ACC112 (cell line): ENCODE data around the gene EVA1B.

Experiments used
- H2AFZ ChIP-seq: fragments of 200-600 bp; sonication (generic); one replicate; pipeline ENCODE4 v1.6.0; 2017; ENCODE audit warnings: antibody characterized with exemption, low read length; ENCODE audit not compliant: unreplicated experiment
- H3K27ac ChIP-seq: fragments of 200-600 bp; sonication (generic); 2 replicates; pipeline ENCODE4 v1.5.1; 2014; ENCODE audit warnings: low read depth, mild to moderate bottlenecking, antibody characterized with exemption, low read length, moderate library complexity
- H3K27me3 ChIP-seq: fragments of 200-600 bp; sonication (generic); 2 replicates; pipeline ENCODE4 v1.6.1; 2014; ENCODE audit warnings: mild to moderate bottlenecking, antibody characterized with exemption, low read length, moderate library complexity, mixed read lengths; ENCODE audit not compliant: insufficient read depth
- H3K36me3 ChIP-seq: fragments of 200-600 bp; sonication (generic); 2 replicates; pipeline ENCODE4 v1.6.1; 2016; ENCODE audit warnings: mild to moderate bottlenecking, antibody characterized with exemption, low read length, moderate library complexity, mixed read lengths; ENCODE audit not compliant: insufficient read depth
- H3K4me1 ChIP-seq: fragments of 200-600 bp; sonication (generic); one replicate; pipeline ENCODE4 v1.6.1; 2016; ENCODE audit warnings: low read length, mixed read lengths; ENCODE audit not compliant: insufficient read depth, unreplicated experiment, control insufficient read depth
- H3K4me3 ChIP-seq: fragments of 200-600 bp; sonication (generic); 2 replicates; pipeline ENCODE4 v1.5.1; 2014; ENCODE audit warnings: mild to moderate bottlenecking, low read depth, low read length
- H3K79me2 ChIP-seq: fragments of 200-600 bp; sonication (generic); one replicate; pipeline ENCODE4 v1.6.0; 2016; ENCODE audit warnings: low read length; ENCODE audit not compliant: control insufficient read depth, unreplicated experiment, insufficient read depth

Gene EVA1B

GRCh38 chr1:36303244-36303643, 20.2 kb downstream of the EVA1B start:
- no peak overlapping the region for H2AFZ ChIP-seq
- H3K27me3 ChIP-seq, result no peaks in the 10 kb centered on the region
- H3K4me3 ChIP-seq, result no peak overlapping the region
- H3K79me2 ChIP-seq, result peaks cover 8% of the 10 kb centered on the region
- peaks cover 13% of the 10 kb centered on the region; the same call in 1 of the 2 replicates for H3K36me3 ChIP-seq
- H3K27ac ChIP-seq, result no peak overlapping the region
- H3K4me1 ChIP-seq, result peaks cover 30% of the 10 kb centered on the region

- H3K79me2 ChIP-seq, result no peaks in the 10 kb centered on the region
- H3K36me3 ChIP-seq, result peaks cover 22% of the 10 kb centered on the region
- H3K4me1 ChIP-seq, result peaks cover 24% of the 10 kb centered on the region
- H2AFZ ChIP-seq, result no peak overlapping the region
- H3K4me3 ChIP-seq, result no peak overlapping the region
- H3K27ac ChIP-seq, result peak overlapping the region; percentile 87
- no peaks in the 10 kb centered on the region for H3K27me3 ChIP-seq
These were observed 22.2 kb downstream of the EVA1B start for GRCh38 chr1:36301220-36301619.

- H3K4me1 ChIP-seq, result peaks cover 20% of the 10 kb centered on the region
- H3K36me3 ChIP-seq, result peaks cover 24% of the 10 kb centered on the region
- H3K79me2 ChIP-seq, result no peaks in the 10 kb centered on the region
- H3K4me3 ChIP-seq, result no peak overlapping the region
- H3K27ac ChIP-seq, result peak overlapping the region; percentile 87
- H3K27me3 ChIP-seq, result no peaks in the 10 kb centered on the region
- H2AFZ ChIP-seq, result no peak overlapping the region
These were observed 22.9 kb downstream of the EVA1B start for GRCh38 chr1:36300526-36300925.

- H2AFZ ChIP-seq, result no peak overlapping the region
- peaks cover 5% of the 10 kb centered on the region for H3K79me2 ChIP-seq
- peak overlapping the region; percentile 64; the same call in 1 of the 2 replicates for H3K27ac ChIP-seq
- H3K36me3 ChIP-seq, result peaks cover 33% of the 10 kb centered on the region
- H3K4me3 ChIP-seq, result no peak overlapping the region
- peaks cover 18% of the 10 kb centered on the region for H3K4me1 ChIP-seq
- H3K27me3 ChIP-seq, result no peaks in the 10 kb centered on the region
These were observed 24.8 kb downstream of the EVA1B start for GRCh38 chr1:36298640-36299039.

- Histone ChIP-seq H3K27ac (no peak overlapping the region), H3K4me1 (peaks cover 18% of the 10 kb centered on the region), H3K36me3 (peaks cover 39% of the 10 kb centered on the region), H3K79me2 (peaks cover 9% of the 10 kb centered on the region), H3K4me3 (no peak overlapping the region), H3K27me3 (no peaks in the 10 kb centered on the region), H2AFZ (no peak overlapping the region)
These were observed 26.4 kb downstream of the EVA1B start for GRCh38 chr1:36297062-36297461.

- Histone ChIP-seq H3K27ac (no peak overlapping the region), H3K79me2 (peaks cover 14% of the 10 kb centered on the region), H3K4me3 (no peak overlapping the region), H3K36me3 (peaks cover 42% of the 10 kb centered on the region), H2AFZ (no peak overlapping the region), H3K4me1 (peaks cover 11% of the 10 kb centered on the region), H3K27me3 (no peaks in the 10 kb centered on the region)
These were observed 28.1 kb downstream of the EVA1B start for GRCh38 chr1:36295390-36295789.

- H3K27ac ChIP-seq, result no peak overlapping the region
- H3K36me3 ChIP-seq, result peaks cover 67% of the 10 kb centered on the region
- peaks cover 51% of the 10 kb centered on the region for H3K79me2 ChIP-seq
- H3K4me1 ChIP-seq, result peaks cover 8% of the 10 kb centered on the region
- no peaks in the 10 kb centered on the region for H3K27me3 ChIP-seq
- no peak overlapping the region for H2AFZ ChIP-seq
- no peak overlapping the region for H3K4me3 ChIP-seq
These were observed 35.9 kb downstream of the EVA1B start for GRCh38 chr1:36287595-36287994.

GRCh38 chr1:36286802-36287201, 36.6 kb downstream of the EVA1B start:
- H3K27ac ChIP-seq, result no peak overlapping the region
- peaks cover 64% of the 10 kb centered on the region for H3K36me3 ChIP-seq

GRCh38 chr1:36285443-36286101, 37.9 kb downstream of the EVA1B start:
- Histone ChIP-seq H3K27ac (peak overlapping the region; percentile 37; the same call in 1 of the 2 replicates), H3K79me2 (peaks cover 54% of the 10 kb centered on the region)

More at GRCh38 chr1:36286802-36287201, 36.6 kb downstream of the EVA1B start:
- Histone ChIP-seq H2AFZ (no peak overlapping the region), H3K4me1 (peaks cover 8% of the 10 kb centered on the region), H3K79me2 (peaks cover 52% of the 10 kb centered on the region), H3K27me3 (no peaks in the 10 kb centered on the region), H3K4me3 (no peak overlapping the region)

GRCh38 chr1:36284517-36284916, 38.9 kb downstream of the EVA1B start:
- Histone ChIP-seq H2AFZ (no peak overlapping the region), H3K4me1 (peaks cover 8% of the 10 kb centered on the region), H3K27ac (peak overlapping the region; percentile 24; the same call in 1 of the 2 replicates), H3K36me3 (peaks cover 48% of the 10 kb centered on the region), H3K27me3 (no peaks in the 10 kb centered on the region), H3K4me3 (no peak overlapping the region), H3K79me2 (peaks cover 60% of the 10 kb centered on the region)

More at GRCh38 chr1:36285443-36286101, 37.9 kb downstream of the EVA1B start:
- H2AFZ ChIP-seq, result no peak overlapping the region
- H3K4me1 ChIP-seq, result peaks cover 8% of the 10 kb centered on the region
- no peak overlapping the region for H3K4me3 ChIP-seq
- H3K27me3 ChIP-seq, result no peaks in the 10 kb centered on the region
- peaks cover 52% of the 10 kb centered on the region for H3K36me3 ChIP-seq

- peaks cover 11% of the 10 kb centered on the region for H3K4me1 ChIP-seq
- H2AFZ ChIP-seq, result no peak overlapping the region
- no peak overlapping the region for H3K4me3 ChIP-seq
- peaks cover 43% of the 10 kb centered on the region for H3K36me3 ChIP-seq
- H3K79me2 ChIP-seq, result peaks cover 59% of the 10 kb centered on the region
- H3K27ac ChIP-seq, result peak overlapping the region; percentile 3; the same call in 1 of the 2 replicates
- H3K27me3 ChIP-seq, result no peaks in the 10 kb centered on the region
These were observed 39.4 kb downstream of the EVA1B start for GRCh38 chr1:36284061-36284460.
